WTC11 (cell line): ENCODE results near the gene COPS7A. TPM values are rescaled to one million over a fixed set of nuclear protein-coding genes. Genes with fewer than 3 reads are reported as not detected.

Experiments used
- ATAC-seq: fragments of 200-7000 bp; cut with Tn5 transposase; 2 replicates; pipeline ENCODE4 v1.10.0; 2021; ENCODE audit warnings: mild to moderate bottlenecking, moderate library complexity
- CTCF ChIA-PET: fragments of 300-600 bp; sonication (Branson Sonifier 250); formaldehyde crosslinking; loops from one replicate; lab custom pipeline; 2021; ENCODE audit warnings: antibody characterized with exemption; lab: Charles Lee
- POLR2A ChIA-PET: fragments of 350-600 bp; sonication (Branson Sonifier 250); formaldehyde crosslinking; loops from one replicate; lab custom pipeline; 2021; ENCODE audit warnings: antibody characterized with exemption; lab: Charles Lee
- DNase-seq: peaks from one replicate; pipeline ENCODE4 v3.0.0; 2021; ENCODE audit warnings: low spot score
- H3K27ac Mint-ChIP-seq: 2 replicates; pipeline ENCODE4 v1.8.0; 2021; ENCODE audit warnings: mixed read lengths
- H3K27me3 Mint-ChIP-seq: 2 replicates; pipeline ENCODE4 v1.8.0; 2021; ENCODE audit warnings: low read depth, mild to moderate bottlenecking, moderate library complexity, mixed read lengths
- H3K36me3 Mint-ChIP-seq: 2 replicates; pipeline ENCODE4 v1.8.0; 2021; ENCODE audit warnings: mixed read lengths
- H3K4me1 Mint-ChIP-seq: 2 replicates; pipeline ENCODE4 v1.8.0; 2022; ENCODE audit warnings: mixed read lengths
- H3K4me3 Mint-ChIP-seq: 2 replicates; pipeline ENCODE4 v1.8.0; 2021; ENCODE audit warnings: mild to moderate bottlenecking, moderate library complexity, mixed read lengths
- H3K9me3 Mint-ChIP-seq: 2 replicates; pipeline ENCODE4 v1.8.0; 2021; ENCODE audit warnings: mixed read lengths
- CBFB ChIP-seq: sonication (generic); formaldehyde crosslinking; IDR thresholded peaks from 2 replicates; pipeline ENCODE4 v1.8.1; 2022; ENCODE audit warnings: mild to moderate bottlenecking, low read depth, missing genetic modification reagents
- JAZF1 ChIP-seq: fragments of 250-450 bp; sonication (Bioruptor Pico); IDR thresholded peaks from 2 replicates; pipeline ENCODE4 v1.9.0; 2021; ENCODE audit warnings: moderate library complexity, mild to moderate bottlenecking, inconsistent platforms
- MXD4 ChIP-seq: fragments of 250-450 bp; sonication (Bioruptor Pico); IDR thresholded peaks from 2 replicates; pipeline ENCODE4 v1.8.0; 2021; ENCODE audit warnings: mild to moderate bottlenecking, moderate library complexity, borderline replicate concordance
- NFE2L1 ChIP-seq: sonication (generic); formaldehyde crosslinking; IDR thresholded peaks from 2 replicates; pipeline ENCODE4 v1.8.1; 2023; ENCODE audit warnings: missing genetic modification reagents
- OVOL2 ChIP-seq: fragments of 250-450 bp; sonication (Bioruptor Pico); IDR thresholded peaks from 2 replicates; pipeline ENCODE4 v1.9.0; 2021; ENCODE audit warnings: mild to moderate bottlenecking, borderline replicate concordance
- RORB ChIP-seq: fragments of 250-450 bp; sonication (Bioruptor Pico); IDR thresholded peaks from 2 replicates; pipeline ENCODE4 v1.9.0; 2021; ENCODE audit warnings: mild to moderate bottlenecking
- SMAD3 ChIP-seq: sonication (generic); formaldehyde crosslinking; IDR thresholded peaks from 2 replicates; pipeline ENCODE4 v1.8.0; 2022; ENCODE audit warnings: missing genetic modification reagents, mild to moderate bottlenecking, borderline replicate concordance
- SOX15 ChIP-seq: fragments of 250-450 bp; sonication (Bioruptor Pico); IDR thresholded peaks from 2 replicates; pipeline ENCODE4 v1.9.0; 2021; ENCODE audit warnings: mild to moderate bottlenecking
- ZNF138 ChIP-seq: sonication (generic); formaldehyde crosslinking; conservative IDR thresholded peaks from 2 replicates; pipeline ENCODE4 v1.8.1; 2022; ENCODE audit warnings: mild to moderate bottlenecking, moderate library complexity, missing genetic modification reagents
- ZNF232 ChIP-seq: sonication (generic); formaldehyde crosslinking; IDR thresholded peaks from 2 replicates; pipeline ENCODE4 v1.8.0; 2022; ENCODE audit warnings: mild to moderate bottlenecking, missing genetic modification reagents
- total RNA-seq: library from RNA; stranded (reverse); gene quantifications from 3 replicates; pipeline ENCODE4 v1.2.3, GENCODE V29; 2021
- TF ChIP-seq, protein P1 (sequence below): fragments of 250-450 bp; sonication (Bioruptor Pico); IDR thresholded peaks from 2 replicates; pipeline ENCODE4 v1.9.0; 2021; ENCODE audit warnings: moderate library complexity, mild to moderate bottlenecking, inconsistent platforms, borderline replicate concordance
- TF ChIP-seq, protein P2 (sequence below): sonication (generic); formaldehyde crosslinking; IDR thresholded peaks from 2 replicates; pipeline ENCODE4 v1.8.0; 2023; ENCODE audit warnings: mild to moderate bottlenecking, missing genetic modification reagents
- TF ChIP-seq, protein P3 (sequence below): sonication (generic); formaldehyde crosslinking; IDR thresholded peaks from 2 replicates; pipeline ENCODE4 v1.8.1; 2022; ENCODE audit warnings: missing genetic modification reagents, borderline replicate concordance
- TF ChIP-seq, protein P4 (sequence below): sonication (generic); formaldehyde crosslinking; IDR thresholded peaks from 2 replicates; pipeline ENCODE4 v1.8.1; 2023; ENCODE audit warnings: mild to moderate bottlenecking, missing genetic modification reagents
- TF ChIP-seq, protein P5 (sequence below): fragments of 250-450 bp; sonication (Bioruptor Pico); IDR thresholded peaks from 2 replicates; pipeline ENCODE4 v1.9.0; 2021; ENCODE audit warnings: mild to moderate bottlenecking, borderline replicate concordance
- TF ChIP-seq, protein P6 (sequence below): fragments of 250-450 bp; sonication (Bioruptor Pico); IDR thresholded peaks from 2 replicates; pipeline ENCODE4 v1.8.0; 2021; ENCODE audit warnings: mild to moderate bottlenecking
- TF ChIP-seq, protein P7 (sequence below): sonication (generic); formaldehyde crosslinking; IDR thresholded peaks from 2 replicates; pipeline ENCODE4 v1.8.1; 2023; ENCODE audit warnings: mild to moderate bottlenecking, missing genetic modification reagents

COPS7A gene
- total RNA-seq, 1 experiment from 2014 or later: 41.4 TPM

DNA sequence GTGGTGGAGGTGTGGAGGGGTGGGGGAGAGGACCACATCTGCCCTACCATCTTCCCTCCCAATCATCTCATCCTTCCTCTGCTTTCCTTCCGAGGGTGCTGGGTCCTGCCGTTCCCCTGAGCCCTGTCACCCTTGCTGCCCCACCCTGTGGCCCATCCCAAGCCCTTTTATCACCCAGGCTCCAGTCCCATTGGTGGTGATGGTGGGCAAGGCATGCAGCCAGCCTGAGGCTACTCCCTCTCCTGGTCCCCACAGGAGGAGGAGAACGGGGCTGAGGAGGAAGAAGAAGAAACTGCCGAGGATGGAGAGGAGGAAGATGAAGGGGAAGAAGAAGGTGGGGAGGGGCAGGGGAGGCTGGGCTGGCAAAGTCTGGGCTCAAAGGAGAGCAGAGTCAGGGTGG lies 45.8 kb downstream of the COPS7A start:
- Mint-ChIP-seq H3K27me3 (peaks cover 29% of the 10 kb centered on the region), H3K4me1 (peaks cover 65% of the 10 kb centered on the region), H3K27ac (no peak overlapping the region), H3K9me3 (no peaks in the 10 kb centered on the region), H3K4me3 (no peak overlapping the region), H3K36me3 (peaks cover 13% of the 10 kb centered on the region)
- TF ChIP-seq, protein P1, sequence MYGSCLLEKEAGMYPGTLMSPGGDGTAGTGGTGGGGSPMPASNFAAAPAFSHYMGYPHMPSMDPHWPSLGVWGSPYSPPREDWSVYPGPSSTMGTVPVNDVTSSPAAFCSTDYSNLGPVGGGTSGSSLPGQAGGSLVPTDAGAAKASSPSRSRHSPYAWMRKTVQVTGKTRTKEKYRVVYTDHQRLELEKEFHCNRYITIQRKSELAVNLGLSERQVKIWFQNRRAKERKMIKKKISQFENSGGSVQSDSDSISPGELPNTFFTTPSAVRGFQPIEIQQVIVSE (CRISPR knock-in tag): no peak
- TF ChIP-seq JAZF1 (CRISPR knock-in tag): no peak
- TF ChIP-seq, protein P2, sequence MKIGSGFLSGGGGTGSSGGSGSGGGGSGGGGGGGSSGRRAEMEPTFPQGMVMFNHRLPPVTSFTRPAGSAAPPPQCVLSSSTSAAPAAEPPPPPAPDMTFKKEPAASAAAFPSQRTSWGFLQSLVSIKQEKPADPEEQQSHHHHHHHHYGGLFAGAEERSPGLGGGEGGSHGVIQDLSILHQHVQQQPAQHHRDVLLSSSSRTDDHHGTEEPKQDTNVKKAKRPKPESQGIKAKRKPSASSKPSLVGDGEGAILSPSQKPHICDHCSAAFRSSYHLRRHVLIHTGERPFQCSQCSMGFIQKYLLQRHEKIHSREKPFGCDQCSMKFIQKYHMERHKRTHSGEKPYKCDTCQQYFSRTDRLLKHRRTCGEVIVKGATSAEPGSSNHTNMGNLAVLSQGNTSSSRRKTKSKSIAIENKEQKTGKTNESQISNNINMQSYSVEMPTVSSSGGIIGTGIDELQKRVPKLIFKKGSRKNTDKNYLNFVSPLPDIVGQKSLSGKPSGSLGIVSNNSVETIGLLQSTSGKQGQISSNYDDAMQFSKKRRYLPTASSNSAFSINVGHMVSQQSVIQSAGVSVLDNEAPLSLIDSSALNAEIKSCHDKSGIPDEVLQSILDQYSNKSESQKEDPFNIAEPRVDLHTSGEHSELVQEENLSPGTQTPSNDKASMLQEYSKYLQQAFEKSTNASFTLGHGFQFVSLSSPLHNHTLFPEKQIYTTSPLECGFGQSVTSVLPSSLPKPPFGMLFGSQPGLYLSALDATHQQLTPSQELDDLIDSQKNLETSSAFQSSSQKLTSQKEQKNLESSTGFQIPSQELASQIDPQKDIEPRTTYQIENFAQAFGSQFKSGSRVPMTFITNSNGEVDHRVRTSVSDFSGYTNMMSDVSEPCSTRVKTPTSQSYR (CRISPR knock-in tag): no peak
- no peak for TF ChIP-seq RORB (CRISPR knock-in tag)
- TF ChIP-seq CBFB: no peak
- TF ChIP-seq, protein P3, sequence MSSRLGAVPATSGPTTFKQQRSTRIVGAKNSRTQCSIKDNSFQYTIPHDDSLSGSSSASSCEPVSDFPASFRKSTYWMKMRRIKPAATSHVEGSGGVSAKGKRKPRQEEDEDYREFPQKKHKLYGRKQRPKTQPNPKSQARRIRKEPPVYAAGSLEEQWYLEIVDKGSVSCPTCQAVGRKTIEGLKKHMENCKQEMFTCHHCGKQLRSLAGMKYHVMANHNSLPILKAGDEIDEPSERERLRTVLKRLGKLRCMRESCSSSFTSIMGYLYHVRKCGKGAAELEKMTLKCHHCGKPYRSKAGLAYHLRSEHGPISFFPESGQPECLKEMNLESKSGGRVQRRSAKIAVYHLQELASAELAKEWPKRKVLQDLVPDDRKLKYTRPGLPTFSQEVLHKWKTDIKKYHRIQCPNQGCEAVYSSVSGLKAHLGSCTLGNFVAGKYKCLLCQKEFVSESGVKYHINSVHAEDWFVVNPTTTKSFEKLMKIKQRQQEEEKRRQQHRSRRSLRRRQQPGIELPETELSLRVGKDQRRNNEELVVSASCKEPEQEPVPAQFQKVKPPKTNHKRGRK (CRISPR knock-in tag): no peak
- TF ChIP-seq ZNF138 (CRISPR knock-in tag): no peak
- TF ChIP-seq OVOL2 (CRISPR knock-in tag): no peak
- TF ChIP-seq, protein P4, sequence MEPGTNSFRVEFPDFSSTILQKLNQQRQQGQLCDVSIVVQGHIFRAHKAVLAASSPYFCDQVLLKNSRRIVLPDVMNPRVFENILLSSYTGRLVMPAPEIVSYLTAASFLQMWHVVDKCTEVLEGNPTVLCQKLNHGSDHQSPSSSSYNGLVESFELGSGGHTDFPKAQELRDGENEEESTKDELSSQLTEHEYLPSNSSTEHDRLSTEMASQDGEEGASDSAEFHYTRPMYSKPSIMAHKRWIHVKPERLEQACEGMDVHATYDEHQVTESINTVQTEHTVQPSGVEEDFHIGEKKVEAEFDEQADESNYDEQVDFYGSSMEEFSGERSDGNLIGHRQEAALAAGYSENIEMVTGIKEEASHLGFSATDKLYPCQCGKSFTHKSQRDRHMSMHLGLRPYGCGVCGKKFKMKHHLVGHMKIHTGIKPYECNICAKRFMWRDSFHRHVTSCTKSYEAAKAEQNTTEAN (CRISPR knock-in tag): no peak
- TF ChIP-seq, protein P5, sequence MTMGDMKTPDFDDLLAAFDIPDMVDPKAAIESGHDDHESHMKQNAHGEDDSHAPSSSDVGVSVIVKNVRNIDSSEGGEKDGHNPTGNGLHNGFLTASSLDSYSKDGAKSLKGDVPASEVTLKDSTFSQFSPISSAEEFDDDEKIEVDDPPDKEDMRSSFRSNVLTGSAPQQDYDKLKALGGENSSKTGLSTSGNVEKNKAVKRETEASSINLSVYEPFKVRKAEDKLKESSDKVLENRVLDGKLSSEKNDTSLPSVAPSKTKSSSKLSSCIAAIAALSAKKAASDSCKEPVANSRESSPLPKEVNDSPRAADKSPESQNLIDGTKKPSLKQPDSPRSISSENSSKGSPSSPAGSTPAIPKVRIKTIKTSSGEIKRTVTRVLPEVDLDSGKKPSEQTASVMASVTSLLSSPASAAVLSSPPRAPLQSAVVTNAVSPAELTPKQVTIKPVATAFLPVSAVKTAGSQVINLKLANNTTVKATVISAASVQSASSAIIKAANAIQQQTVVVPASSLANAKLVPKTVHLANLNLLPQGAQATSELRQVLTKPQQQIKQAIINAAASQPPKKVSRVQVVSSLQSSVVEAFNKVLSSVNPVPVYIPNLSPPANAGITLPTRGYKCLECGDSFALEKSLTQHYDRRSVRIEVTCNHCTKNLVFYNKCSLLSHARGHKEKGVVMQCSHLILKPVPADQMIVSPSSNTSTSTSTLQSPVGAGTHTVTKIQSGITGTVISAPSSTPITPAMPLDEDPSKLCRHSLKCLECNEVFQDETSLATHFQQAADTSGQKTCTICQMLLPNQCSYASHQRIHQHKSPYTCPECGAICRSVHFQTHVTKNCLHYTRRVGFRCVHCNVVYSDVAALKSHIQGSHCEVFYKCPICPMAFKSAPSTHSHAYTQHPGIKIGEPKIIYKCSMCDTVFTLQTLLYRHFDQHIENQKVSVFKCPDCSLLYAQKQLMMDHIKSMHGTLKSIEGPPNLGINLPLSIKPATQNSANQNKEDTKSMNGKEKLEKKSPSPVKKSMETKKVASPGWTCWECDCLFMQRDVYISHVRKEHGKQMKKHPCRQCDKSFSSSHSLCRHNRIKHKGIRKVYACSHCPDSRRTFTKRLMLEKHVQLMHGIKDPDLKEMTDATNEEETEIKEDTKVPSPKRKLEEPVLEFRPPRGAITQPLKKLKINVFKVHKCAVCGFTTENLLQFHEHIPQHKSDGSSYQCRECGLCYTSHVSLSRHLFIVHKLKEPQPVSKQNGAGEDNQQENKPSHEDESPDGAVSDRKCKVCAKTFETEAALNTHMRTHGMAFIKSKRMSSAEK (CRISPR knock-in tag): no peak
- TF ChIP-seq MXD4 (CRISPR knock-in tag): no peak
- TF ChIP-seq SOX15 (CRISPR knock-in tag): no peak
- no peak for TF ChIP-seq SMAD3 (CRISPR knock-in tag)
- no peak for TF ChIP-seq NFE2L1
- ATAC-seq (no peak), DNase-seq (no peak)
- ChIA-PET CTCF (interaction anchor here (0.5 to 10.5 kb wide), 6 partner anchors 9 to 163 kb away, joined by 3 to 234 read pairs (median 28); partner anchors contain the start of genes MLF2 and P3H3), POLR2A (interaction anchor here (0.6 to 5.4 kb wide), 6 partner anchors 10 to 80 kb away, joined by 3 to 84 read pairs (median 4); partner anchors contain the start of genes GPR162, MLF2 and ZNF384)

DNA sequence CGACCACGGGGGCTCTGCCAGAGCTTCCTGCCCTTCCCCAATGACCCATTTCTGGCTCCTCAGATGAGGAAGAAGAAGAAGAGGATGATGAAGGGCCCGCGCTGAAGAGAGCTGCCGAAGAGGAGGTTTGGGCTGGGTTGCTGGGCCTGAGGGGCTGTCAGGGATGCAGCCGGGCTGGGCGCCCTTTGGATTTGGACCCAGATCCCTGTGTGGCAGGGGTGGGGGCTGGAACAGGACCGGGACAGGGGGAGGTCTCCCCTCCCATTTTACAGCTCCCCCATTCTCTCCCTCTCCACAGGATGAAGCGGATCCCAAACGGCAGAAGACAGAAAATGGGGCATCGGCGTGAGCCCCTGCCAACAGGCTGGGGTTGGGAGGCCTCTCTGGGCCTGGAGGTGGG lies 46.2 kb downstream of the COPS7A start:
- H3K27me3 Mint-ChIP-seq: peaks cover 33% of the 10 kb centered on the region
- TF ChIP-seq, protein P1 (CRISPR knock-in tag): no peak
- TF ChIP-seq, protein P6, sequence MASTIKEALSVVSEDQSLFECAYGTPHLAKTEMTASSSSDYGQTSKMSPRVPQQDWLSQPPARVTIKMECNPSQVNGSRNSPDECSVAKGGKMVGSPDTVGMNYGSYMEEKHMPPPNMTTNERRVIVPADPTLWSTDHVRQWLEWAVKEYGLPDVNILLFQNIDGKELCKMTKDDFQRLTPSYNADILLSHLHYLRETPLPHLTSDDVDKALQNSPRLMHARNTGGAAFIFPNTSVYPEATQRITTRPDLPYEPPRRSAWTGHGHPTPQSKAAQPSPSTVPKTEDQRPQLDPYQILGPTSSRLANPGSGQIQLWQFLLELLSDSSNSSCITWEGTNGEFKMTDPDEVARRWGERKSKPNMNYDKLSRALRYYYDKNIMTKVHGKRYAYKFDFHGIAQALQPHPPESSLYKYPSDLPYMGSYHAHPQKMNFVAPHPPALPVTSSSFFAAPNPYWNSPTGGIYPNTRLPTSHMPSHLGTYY (CRISPR knock-in tag): no peak
- TF ChIP-seq ZNF232: no peak
- TF ChIP-seq, protein P7, sequence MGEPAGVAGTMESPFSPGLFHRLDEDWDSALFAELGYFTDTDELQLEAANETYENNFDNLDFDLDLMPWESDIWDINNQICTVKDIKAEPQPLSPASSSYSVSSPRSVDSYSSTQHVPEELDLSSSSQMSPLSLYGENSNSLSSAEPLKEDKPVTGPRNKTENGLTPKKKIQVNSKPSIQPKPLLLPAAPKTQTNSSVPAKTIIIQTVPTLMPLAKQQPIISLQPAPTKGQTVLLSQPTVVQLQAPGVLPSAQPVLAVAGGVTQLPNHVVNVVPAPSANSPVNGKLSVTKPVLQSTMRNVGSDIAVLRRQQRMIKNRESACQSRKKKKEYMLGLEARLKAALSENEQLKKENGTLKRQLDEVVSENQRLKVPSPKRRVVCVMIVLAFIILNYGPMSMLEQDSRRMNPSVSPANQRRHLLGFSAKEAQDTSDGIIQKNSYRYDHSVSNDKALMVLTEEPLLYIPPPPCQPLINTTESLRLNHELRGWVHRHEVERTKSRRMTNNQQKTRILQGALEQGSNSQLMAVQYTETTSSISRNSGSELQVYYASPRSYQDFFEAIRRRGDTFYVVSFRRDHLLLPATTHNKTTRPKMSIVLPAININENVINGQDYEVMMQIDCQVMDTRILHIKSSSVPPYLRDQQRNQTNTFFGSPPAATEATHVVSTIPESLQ (CRISPR knock-in tag): no peak
- peaks cover 66% of the 10 kb centered on the region for H3K4me1 Mint-ChIP-seq
- no peak overlapping the region for H3K27ac Mint-ChIP-seq
- no peak for DNase-seq
- H3K36me3 Mint-ChIP-seq: peaks cover 13% of the 10 kb centered on the region
- no peaks in the 10 kb centered on the region for H3K9me3 Mint-ChIP-seq
- ChIA-PET POLR2A (interaction anchor here (5.4 kb wide), 1 partner anchor 16 kb away, joined by 84 read pairs; the partner anchor contains the start of gene MLF2), CTCF (interaction anchor here (8.0 to 10.5 kb wide), 2 partner anchors 15 to 59 kb away, joined by 110 to 234 read pairs; partner anchors contain the start of genes MLF2 and P3H3)
- ATAC-seq: no peak
- H3K4me3 Mint-ChIP-seq: no peak overlapping the region
